Ramos (cell line): ENCODE measurements around the gene ZNF638.
"Not testable (repeated sequence)": the region's sequence is repeated elsewhere in the genome, so short reads cannot be mapped to it uniquely, and the experiment has no call there.

Experiments
- in situ Hi-C: fragments of 300-500 bp; cut with MboI; formaldehyde crosslinking; loops from one replicate; pipeline ENCODE4 v1.14.3; 2022; ENCODE audit warnings: low sequenced_read_pairs; ENCODE audit not compliant: unreplicated experiment

ZNF638 gene

DNA sequence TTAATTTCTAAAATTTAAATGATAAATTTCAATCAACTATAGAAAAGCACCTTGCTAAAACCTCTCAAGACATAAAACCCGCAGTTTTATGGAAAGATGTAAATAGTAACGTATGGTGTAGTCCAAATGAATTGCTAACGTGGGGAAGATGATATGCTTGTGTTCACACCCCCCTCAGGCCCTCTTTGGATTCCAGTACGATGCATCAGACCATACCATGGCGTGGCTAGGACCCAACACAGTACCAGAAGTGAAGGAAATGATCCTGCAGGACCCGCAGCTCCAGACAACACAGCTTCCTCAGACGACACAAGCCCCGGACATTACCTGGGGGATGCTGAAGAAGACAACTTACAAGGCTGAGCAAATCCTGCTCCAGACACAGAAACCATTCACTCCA lies 61.6 kb downstream of the ZNF638 start:
- in situ Hi-C loops, result no loop called here

DNA sequence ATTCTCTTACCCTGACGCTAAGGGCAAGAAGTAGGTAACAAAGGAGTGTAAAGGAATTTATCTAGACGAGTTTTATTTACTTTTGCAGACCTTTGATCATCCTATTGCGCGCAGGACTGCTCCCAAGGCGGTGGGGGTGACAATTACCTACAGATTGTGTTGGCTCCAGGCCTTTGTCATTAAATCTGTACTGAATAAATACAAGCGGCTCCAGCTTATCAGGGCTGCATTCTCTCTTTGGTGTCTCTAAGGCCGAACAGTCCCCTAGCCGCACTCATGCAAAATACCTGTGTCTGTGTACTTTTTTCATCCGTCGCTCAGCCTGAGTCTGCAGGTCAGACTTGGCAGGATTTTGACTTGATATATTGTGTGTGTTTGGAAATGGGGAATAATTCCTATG lies 63.9 kb downstream of the ZNF638 start:
- in situ Hi-C loops, result no loop called here

DNA sequence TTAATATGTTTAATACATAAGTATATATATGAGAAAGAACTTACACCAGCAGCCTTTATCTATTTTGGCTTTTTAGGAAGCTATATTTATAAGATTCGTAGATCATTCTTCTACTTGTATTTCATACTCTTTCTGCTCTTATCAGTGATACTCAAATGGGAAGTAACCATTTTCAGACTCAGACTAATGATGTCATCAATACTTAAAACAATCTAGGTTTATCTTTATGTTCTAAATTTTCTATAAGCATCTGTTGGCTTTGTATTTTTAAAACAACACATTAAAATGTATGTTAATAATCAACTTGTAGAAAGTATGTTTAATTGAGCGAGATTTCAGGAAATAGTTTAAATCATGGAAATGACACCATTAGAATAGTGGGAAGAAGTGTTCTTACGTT lies 70.8 kb downstream of the ZNF638 start:
- in situ Hi-C loops, result no loop called here

DNA sequence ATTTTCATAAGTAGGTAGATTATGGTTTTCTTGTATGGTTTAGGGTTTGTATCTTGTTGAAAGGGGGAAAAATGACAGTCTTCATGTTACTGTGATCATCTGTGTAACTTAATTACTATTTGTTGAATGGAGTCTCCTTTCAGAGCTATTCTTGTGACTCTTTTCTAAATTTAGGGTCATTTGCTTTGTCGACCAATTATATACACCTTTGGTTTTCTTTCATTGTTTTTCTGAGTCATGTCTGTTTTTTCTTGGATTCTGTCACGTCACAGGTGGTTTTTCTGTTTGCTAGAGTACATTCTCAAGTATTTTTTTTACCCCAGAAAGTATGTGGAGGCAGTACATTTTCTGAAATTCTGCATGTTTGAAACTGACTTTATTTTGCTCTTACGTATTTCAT lies 78.0 kb downstream of the ZNF638 start:
- in situ Hi-C loops, result no loop called here

DNA sequence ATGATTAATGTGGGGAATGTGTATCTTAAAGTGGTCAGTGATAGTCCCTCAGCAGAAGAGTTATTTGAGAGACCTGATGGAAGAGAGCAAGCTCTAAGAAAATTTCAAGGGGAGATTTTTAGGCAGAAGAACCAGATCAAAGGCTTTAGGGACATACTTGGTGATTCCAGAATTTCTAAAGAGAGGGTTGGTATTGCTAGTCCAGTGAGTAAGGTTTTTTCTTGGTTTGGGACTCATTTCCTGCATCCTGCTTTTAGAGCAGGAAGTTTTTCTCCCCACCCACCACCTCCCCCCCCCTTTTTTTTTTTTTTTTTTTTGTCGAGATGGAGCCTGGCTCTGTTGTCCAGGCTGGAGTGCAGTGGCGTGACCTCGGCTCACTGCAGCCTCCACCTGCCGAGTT lies 79.1 kb downstream of the ZNF638 start:
- in situ Hi-C loops, result no loop called here

DNA sequence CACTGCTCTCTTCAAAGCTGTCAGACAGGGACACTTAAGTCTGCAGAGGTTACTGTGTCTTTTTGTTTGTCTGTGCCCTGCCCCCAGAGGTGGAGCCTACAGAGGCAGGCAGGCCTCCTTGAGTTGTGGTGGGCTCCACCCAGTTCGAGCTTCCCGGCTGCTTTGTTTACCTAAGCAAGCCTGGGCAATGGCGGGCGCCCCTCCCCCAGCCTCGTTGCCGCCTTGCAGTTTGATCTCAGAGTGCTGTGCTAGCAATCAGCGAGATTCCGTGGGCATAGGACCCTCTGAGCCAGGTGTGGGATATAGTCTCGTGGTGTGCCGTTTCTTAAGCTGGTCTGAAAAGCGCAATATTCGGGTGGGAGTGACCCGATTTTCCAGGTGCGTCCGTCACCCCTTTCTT lies 85.3 kb downstream of the ZNF638 start:
- in situ Hi-C loops, result not testable (repeated sequence)

DNA sequence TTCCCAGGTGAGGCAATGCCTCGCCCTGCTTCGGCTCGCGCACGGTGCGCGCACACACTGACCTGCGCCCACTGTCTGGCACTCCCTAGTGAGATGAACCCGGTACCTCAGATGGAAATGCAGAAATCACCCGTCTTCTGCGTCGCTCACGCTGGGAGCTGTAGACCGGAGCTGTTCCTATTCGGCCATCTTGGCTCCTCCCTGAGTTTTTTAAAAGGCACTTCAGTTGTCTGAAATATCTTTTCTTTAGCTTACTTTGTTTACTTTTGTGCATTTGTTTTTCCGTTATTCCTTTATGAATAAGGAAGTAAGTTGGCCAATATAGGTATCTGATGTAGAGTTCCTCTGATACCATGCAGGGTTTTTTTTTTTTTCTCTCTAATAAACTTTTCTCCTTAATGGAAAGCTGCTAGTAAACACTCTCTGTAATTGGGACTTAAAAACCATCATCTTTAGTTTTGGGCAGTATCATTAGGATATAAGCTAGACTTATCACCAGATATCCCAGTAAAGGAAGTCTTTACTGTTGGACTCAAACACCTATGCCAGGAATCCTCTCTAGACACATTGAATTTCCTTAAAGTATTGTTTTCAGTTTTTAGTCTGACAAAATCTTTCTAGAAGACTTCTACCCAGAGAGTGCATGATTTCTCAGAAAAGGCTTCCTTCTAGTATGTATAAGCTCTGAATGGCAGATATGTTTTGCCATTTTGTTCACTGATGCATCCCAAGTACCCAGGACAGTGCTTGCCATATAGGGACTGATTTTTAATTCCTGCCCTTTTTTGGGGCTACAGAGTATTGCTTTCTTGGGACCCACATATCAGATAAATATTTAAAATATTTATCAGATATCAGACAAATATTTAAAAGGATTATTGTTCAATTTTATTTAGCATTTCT lies 86.0 kb downstream of the ZNF638 start:
- in situ Hi-C loops, result no loop called here

GRCh38 chr2:71419145-71419544 lies 87.6 kb downstream of the ZNF638 start:
- in situ Hi-C loops, result no loop called here

- in situ Hi-C loops, result no loop called here
These were observed 88.4 kb downstream of the ZNF638 start for GRCh38 chr2:71419976-71420375.

GRCh38 chr2:71422786-71423185 lies 91.2 kb downstream of the ZNF638 start:
- in situ Hi-C loops, result no loop called here

GRCh38 chr2:71423817-71424420 lies 92.3 kb downstream of the ZNF638 start:
- in situ Hi-C loops, result no loop called here

GRCh38 chr2:71426721-71427120 lies 95.1 kb downstream of the ZNF638 start:
- in situ Hi-C loops, result no loop called here

GRCh38 chr2:71428472-71429383 lies 97.1 kb downstream of the ZNF638 start:
- in situ Hi-C loops, result no loop called here

- in situ Hi-C loops, result not testable (repeated sequence)
These were observed 113.6 kb downstream of the ZNF638 start for GRCh38 chr2:71445142-71445541.

- in situ Hi-C loops, result no loop called here
These were observed 114.9 kb downstream of the ZNF638 start for GRCh38 chr2:71446505-71446904.

DNA sequence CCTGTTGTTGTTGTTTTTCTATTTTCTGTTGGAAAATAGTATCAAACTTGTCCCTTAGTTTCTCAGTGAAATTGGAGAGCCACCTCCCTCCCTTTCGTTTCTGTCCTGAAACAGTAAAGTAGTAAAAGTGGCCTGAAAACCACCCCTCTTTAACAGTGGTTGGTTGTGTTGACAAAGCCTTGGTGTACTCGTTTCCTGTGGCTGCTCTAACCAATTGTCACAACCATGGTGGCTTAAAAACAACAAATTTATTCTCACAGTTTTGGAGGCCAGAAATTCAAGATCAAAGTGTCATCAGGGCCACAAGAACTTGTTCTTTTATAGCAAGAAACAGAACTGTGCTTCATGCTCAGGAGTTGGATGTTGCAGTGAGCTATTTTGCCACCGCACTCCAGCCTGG lies 117.8 kb downstream of the ZNF638 start:
- in situ Hi-C loops, result no loop called here

- in situ Hi-C loops, result no loop called here
These were observed 120.1 kb downstream of the ZNF638 start for GRCh38 chr2:71451705-71452104.

- in situ Hi-C loops, result no loop called here
These were observed 121.0 kb downstream of the ZNF638 start for GRCh38 chr2:71452565-71452964.

- in situ Hi-C loops, result no loop called here
These were observed 122.0 kb downstream of the ZNF638 start, which contains the start of gene DYSF for GRCh38 chr2:71453404-71454220. Gene DYSF (plus strand): TSS chr2:71453561.
